Endometrial microvascular endothelial cells (primary cell): ENCODE measurements around the gene FSIP1. TPM values are rescaled to one million over a fixed set of nuclear protein-coding genes. Genes with fewer than 3 reads are reported as not detected.

Experiments used
- in situ Hi-C: cut with HindIII; loops from 2 replicates; pipeline ENCODE4 v1.10.0; 2017; ENCODE audit warnings: low sequenced_read_pairs, low pct_unique_long_range_greater_than_20kb; ENCODE audit errors: inconsistent ontology term
- total RNA-seq: library from RNA; depleted of rRNA; stranded (reverse); fragments of >200 nt; gene quantifications from one replicate; pipeline ENCODE4 v1.2.3, GENCODE V29; 2015; ENCODE audit errors: inconsistent ontology term

The FSIP1 gene
- total RNA-seq, 1 donor from 2014 or later, result 0.09 TPM

DNA sequence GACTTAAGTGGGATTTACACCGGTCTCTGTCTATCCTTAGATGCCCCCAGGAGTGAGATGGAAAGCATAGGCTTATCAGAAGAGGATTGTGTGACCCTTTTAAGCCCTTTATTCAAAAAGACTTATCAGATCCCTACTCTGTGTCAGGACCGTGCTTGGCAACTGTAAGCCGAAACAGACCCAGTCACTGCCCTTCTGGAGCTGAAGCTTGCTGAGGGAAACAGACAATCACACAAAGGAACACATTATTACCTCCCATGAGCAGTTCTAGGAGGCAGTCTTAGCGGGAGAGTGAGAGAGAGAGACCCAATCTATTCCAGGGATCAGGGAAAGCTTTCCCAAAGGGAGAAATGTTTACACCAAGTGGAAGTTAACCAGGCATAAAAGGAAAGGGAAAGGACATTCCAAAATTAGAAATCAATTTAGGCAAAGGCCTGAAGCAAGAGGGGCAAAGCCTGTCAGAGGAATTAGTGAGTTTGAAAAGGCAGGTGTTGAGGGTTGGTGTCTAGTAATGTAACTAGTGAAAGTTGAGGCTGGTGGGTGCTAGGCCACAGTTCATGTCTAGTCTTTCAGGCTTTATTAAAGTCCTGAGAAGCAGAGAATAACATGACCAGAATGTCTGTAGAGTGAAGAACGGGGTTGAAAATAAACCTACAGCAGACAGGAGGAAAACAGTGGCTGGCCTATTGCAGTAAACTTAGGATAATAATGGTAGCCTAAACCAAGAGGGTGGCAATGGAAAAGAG lies 115.1 kb downstream of the FSIP1 start:
- in situ Hi-C loops, result no loop called here

DNA sequence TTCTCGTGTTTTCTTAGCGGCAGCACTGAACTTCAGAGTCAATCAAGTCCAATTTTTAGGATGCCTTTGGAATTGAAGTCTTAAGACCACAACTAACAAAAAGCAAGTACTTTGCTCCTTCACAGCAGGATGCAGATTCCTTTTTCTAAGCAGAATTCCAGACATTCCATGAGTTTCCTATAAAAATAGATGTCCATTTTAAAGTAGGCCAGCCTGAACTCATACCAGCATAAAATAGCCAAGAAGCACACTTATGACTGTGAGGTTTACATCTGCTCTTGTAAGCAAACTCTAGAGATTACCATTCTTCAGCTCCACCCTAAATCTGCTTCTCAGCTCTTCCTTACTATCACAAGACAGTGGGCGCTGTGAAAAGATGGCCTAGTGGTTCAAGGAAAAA lies 116.0 kb downstream of the FSIP1 start:
- in situ Hi-C loops, result no loop called here

- in situ Hi-C loops, result no loop called here
Measured at GRCh38 chr15:39665629-39666250, 116.9 kb downstream of the FSIP1 start.

GRCh38 chr15:39663704-39664250 lies 118.9 kb downstream of the FSIP1 start:
- in situ Hi-C loops, result no loop called here

- in situ Hi-C loops, result no loop called here
Measured at GRCh38 chr15:39661776-39662175, 120.9 kb downstream of the FSIP1 start.

DNA sequence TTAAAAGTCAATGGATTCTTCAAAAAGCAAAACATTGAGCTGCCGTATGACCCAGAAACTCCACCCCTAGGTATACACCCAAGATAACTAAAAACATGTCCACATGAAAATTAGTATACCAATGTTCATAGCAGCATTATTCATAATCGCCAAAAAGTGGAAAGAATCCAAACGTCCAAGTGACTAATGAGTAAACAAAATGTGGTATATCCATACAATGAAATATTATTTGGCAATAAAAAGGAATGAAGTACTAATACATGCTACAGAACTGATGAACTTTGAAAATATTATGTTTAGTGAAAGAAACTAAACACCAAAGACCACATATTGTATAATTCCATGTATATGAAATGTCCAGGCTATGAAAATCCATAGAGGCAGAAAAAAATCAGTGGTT lies 123.9 kb downstream of the FSIP1 start:
- in situ Hi-C loops, result no loop called here

DNA sequence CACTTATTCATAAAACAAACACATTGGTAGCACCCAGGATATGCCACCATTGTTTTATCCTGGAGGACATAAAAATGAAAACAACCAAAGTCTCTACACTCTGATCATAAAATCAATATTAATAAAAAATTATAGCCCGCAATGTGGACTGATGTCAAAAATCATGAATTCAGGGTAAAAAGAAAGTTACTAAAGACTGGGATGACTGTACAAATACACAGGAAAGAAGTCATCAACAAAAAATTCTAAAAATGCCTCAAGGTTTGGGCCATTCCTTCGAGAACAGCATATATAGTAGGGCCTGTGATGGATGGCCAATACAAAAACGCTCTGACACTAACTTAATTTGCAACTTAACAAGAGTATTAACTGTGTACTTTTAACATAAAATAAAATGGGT lies 125.0 kb downstream of the FSIP1 start:
- in situ Hi-C loops, result no loop called here

GRCh38 chr15:39657181-39657580 lies 125.5 kb downstream of the FSIP1 start:
- in situ Hi-C loops, result no loop called here

GRCh38 chr15:39654304-39654703 lies 128.3 kb downstream of the FSIP1 start:
- in situ Hi-C loops, result no loop called here

DNA sequence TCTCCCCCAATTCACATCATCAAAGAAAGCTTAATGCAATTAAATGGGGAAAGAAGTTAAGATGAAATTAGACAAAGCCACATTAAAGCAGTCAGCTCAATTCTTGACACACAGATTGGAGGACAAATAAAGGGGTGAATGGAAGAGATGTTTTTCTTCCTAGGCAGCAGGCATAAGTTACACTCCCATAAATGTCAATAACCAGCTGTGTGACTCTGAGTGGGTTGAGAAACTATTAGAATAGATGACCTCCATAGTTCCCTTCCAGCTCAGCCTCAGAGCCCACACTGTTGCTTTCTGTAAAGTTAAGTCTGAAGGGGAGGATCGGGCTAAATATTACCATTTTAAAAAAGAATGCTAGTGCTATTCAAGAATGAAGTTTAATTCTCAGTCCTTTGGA lies 130.8 kb downstream of the FSIP1 start:
- in situ Hi-C loops, result no loop called here

GRCh38 chr15:39651295-39651694 lies 131.3 kb downstream of the FSIP1 start:
- in situ Hi-C loops, result no loop called here

DNA sequence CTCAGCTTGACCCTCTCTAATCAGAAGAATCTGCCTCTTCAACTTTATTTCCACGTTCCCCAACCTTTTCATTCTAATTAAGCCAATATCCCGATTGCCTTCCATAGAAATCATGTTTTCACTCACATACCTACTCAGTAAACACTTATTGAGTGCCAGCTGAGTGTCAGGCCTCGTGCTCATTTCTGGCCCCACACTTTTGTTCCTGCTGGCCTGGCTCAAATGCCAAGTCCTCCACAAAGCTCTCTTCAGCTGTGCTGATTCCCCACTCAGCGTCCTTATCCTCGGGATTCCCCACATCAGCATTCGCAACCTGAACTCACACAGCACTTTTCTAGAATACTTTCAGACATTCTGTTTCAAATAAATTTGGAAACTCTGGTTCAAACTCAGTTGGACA lies 132.9 kb downstream of the FSIP1 start:
- in situ Hi-C loops, result no loop called here

DNA sequence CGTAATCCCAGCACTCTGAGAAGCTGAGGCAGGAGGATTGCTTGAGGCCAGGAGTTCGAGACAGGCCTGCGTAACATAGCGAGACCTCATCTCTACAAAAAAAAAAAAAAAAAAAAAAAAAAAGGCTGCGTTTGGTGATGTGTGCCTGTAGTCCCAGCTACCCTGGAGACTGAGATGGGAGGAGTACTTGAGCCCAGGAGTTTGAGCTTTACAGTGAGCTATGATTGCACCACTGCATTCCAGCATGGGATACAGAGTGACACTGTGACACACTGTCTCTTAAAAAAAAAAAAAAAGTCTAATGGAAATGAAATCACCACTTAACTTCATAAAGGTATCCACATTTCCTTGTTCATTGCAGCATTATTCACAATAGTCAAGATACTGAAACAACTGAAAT lies 136.2 kb downstream of the FSIP1 start:
- in situ Hi-C loops, result no loop called here

- in situ Hi-C loops, result no loop called here
Measured at GRCh38 chr15:39645976-39646257, 136.7 kb downstream of the FSIP1 start.

DNA sequence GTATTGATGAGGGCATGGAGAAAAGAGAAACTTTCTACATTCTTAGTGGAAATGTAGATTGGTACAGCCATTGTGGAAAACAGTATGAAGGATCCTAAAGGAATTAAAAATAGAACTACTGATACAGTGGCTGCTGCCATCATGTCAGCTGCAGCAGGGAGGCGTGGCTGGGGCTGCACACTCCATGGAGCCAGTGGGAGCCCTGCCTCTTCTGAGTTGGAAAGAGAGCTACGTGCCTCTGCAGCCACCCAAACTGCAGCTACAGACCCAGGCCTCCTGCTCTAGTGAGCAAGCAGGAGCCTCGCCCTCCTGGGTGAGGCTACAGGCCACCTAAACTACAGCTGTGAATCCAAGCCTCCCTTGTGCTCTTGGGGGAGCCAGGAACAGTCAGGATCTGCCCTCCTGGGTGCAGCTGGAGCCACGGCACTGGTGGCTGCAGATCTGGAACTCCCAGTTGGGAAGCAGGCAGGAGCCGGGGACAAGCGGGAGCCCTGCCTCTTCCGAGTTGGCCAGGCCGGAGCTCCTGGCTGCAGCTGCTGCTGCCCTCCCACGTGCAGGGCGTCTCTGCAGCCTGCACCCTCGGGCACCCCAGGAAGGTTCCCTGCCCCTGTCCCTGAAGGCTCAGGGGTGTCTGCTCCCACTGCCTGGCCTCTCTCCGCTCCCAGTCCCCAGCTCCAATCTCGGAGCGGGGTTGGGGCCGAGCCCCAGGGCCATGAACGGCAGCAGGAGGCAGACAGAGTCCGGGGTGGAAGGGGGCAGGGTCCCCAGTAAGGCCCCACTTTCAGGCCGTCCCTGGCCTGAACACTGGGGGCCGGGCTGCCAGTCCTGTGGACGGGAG lies 137.3 kb downstream of the FSIP1 start:
- in situ Hi-C loops, result no loop called here

- in situ Hi-C loops, result no loop called here
Measured at GRCh38 chr15:39644136-39644535, 138.5 kb downstream of the FSIP1 start.

DNA sequence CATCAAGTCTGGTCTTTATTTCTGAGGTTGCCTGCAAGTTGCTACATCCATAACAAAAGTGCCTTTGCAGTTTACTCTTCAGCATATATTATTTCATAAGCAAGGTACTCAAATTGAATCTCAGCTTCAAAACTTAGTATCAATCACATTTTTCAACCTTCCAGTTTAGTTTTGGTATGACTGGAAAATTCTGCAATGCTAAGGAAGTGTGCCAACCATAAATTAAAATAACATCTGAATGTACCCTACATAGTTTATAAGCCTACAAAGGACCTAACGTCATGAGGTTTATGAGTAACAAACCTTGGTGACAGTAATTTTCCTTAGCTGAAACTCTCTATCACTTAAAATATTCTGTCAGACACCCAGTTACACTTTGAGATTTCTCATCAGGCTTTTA lies 138.9 kb downstream of the FSIP1 start:
- in situ Hi-C loops, result no loop called here

DNA sequence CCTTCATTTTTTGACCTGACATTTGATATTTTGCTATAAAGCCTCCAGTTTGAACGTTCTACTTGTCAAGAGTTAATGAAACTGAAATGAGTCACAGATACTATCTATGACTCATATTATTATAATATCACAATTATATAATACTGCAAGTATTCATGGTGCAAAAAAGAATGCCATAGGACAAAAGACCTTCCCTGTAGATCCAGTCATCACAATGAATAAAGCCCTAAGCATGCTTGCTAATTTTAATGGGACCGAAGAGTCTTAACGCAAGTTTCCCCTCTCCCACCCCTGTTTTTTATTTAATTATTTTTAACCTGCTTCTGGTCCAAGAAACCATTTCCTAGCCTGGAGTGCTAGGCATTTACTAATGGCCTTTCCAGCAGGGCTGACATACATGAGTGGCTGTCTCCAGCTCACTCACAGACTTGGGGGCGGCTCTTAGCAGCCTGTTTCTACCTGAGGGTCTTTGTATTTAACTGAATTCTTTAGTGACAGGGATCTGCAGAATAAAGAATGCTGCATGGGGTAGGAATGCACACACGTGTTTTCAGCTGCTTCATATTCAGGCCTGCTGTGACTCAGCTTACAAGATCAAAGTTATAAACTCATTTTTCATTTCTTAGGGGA lies 140.5 kb downstream of the FSIP1 start:
- in situ Hi-C loops, result no loop called here

DNA sequence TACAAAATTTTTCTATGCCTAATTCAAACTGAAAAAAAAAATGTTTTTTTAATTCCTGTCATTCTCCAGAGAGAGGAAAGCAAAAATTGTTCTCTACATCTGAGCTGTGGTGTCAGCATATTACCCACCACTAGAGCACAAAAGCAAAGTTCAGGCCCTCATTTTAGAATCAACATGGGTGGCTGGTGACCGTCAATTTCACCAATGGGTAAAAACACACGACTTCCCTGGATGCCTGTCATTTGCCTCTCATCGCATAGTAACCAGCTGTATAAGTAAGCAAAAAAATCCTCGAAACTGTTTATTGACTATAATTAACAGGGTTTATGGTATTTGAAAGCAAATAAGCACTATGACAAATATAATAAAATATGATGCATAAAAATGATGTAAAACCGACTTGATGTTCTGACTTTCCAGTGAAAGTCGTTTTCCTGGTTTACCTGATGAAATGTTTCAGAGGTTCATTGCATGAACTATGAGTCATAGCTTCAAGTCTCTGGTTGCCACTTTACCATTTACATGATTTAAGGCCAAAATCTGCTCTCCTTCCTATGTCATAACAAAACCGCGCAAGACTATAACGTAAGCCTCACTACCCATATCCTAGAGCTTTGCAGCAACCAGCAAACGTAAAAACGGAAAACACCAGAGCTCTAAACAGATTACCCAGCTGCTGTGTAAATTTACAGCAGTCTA lies 141.3 kb downstream of the FSIP1 start:
- in situ Hi-C loops, result no loop called here
